ENCODE results near the gene UPP1. TPM values are rescaled to one million over a fixed set of nuclear protein-coding genes. Genes with fewer than 3 reads are reported as not detected.

Gene UPP1
- total RNA-seq, 1 donor from 2014 or later = 61.0 TPM

- no peak for ATAC-seq
- intact Hi-C loops (cut with DNase I) = no loop called here
Measured at GRCh38 chr7:48111596-48111995, 22.5 kb downstream of the UPP1 start.

GRCh38 chr7:48112401-48113165 is 23.5 kb downstream of the UPP1 start:
- intact Hi-C loops (cut with DNase I) = no loop called here
- H3K27ac ChIP-seq = no peak overlapping the region
- peaks cover 7% of the 10 kb centered on the region for H3K4me1 ChIP-seq
- peaks cover 17% of the 10 kb centered on the region for H3K36me3 ChIP-seq
- no peaks in the 10 kb centered on the region for H3K9me3 ChIP-seq
- ATAC-seq (no peak), DNase-seq (no peak)
- no peaks in the 10 kb centered on the region for H3K27me3 ChIP-seq (ENCODE audit: low read depth)
- no peak for TF ChIP-seq CTCF (IDR thresholded peaks at IDR 0.05)
- H3K4me3 ChIP-seq = no peak overlapping the region

More at GRCh38 chr7:48111596-48111995, 22.5 kb downstream of the UPP1 start:
- Histone ChIP-seq H3K9me3 (no peaks in the 10 kb centered on the region), H3K4me1 (peaks cover 7% of the 10 kb centered on the region), H3K36me3 (peaks cover 27% of the 10 kb centered on the region), H3K27ac (no peak overlapping the region), H3K27me3 (ENCODE audit: low read depth) (no peaks in the 10 kb centered on the region), H3K4me3 (no peak overlapping the region)
- no peak for DNase-seq
- TF ChIP-seq CTCF (IDR thresholded peaks at IDR 0.05) = no peak

- H3K36me3 ChIP-seq = peaks cover 10% of the 10 kb centered on the region
- no peak overlapping the region for H3K4me3 ChIP-seq
- TF ChIP-seq CTCF (IDR thresholded peaks at IDR 0.05) = no peak
- H3K27ac ChIP-seq = no peak overlapping the region
- ATAC-seq (no peak), DNase-seq (no peak)
- peaks cover 7% of the 10 kb centered on the region for H3K4me1 ChIP-seq
- intact Hi-C loops (cut with DNase I) = no loop called here
- no peaks in the 10 kb centered on the region for H3K9me3 ChIP-seq
- H3K27me3 ChIP-seq (ENCODE audit: low read depth) = no peaks in the 10 kb centered on the region
Measured at GRCh38 chr7:48113275-48113674, 24.2 kb downstream of the UPP1 start.

DNA sequence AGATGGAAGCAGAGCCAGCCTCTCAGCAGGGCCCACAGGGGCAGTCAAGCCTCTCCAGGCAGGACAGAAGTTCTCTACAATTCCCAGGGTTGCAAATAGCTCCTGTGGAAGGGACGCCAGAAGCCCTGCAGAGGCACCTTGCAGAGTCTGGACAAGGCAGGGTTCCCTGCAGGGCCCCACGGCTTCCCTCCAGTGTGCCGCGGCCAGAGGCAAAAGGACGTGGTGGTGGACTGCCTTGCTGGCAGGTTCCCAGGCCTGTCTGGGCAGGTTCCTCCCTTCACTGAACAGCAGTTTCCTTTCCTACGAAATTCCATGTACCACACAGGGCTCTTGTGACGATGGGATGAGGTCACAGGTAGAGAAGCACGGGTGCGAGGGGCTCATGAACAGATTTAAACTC is 25.1 kb downstream of the UPP1 start:
- Histone ChIP-seq H3K36me3 (peaks cover 2% of the 10 kb centered on the region), H3K4me1 (peaks cover 7% of the 10 kb centered on the region), H3K4me3 (no peak overlapping the region), H3K27ac (no peak overlapping the region), H3K27me3 (ENCODE audit: low read depth) (no peaks in the 10 kb centered on the region), H3K9me3 (no peaks in the 10 kb centered on the region)
- no peak for TF ChIP-seq CTCF (IDR thresholded peaks at IDR 0.05)
- no peak for ATAC-seq
- intact Hi-C loops (cut with DNase I) = no loop called here
- no peak for DNase-seq

- DNase-seq (no peak), ATAC-seq (no peak)
- TF ChIP-seq CTCF (IDR thresholded peaks at IDR 0.05) = no peak
- intact Hi-C loops (cut with DNase I) = no loop called here
- Histone ChIP-seq H3K9me3 (no peaks in the 10 kb centered on the region), H3K4me3 (no peak overlapping the region), H3K4me1 (peaks cover 7% of the 10 kb centered on the region), H3K27me3 (ENCODE audit: low read depth) (no peaks in the 10 kb centered on the region), H3K36me3 (no peaks in the 10 kb centered on the region), H3K27ac (no peak overlapping the region)
Measured at GRCh38 chr7:48114589-48114988, 25.5 kb downstream of the UPP1 start.
